SU-DHL-6 (cell line): ENCODE measurements around the gene PYCARD.

Experiments
- H2AFZ ChIP-seq: fragments of 200-600 bp; sonication (generic); 2 replicates; pipeline ENCODE4 v1.6.1; 2014; ENCODE audit warnings: low read depth, mild to moderate bottlenecking, moderate library complexity, mixed read lengths, antibody characterized with exemption, low read length; ENCODE audit not compliant: severe bottlenecking
- H3F3A ChIP-seq: fragments of 200-600 bp; shearing (Covaris generic); 2 replicates; pipeline ENCODE4 v1.6.0; 2016; ENCODE audit warnings: antibody characterized with exemption, mild to moderate bottlenecking; ENCODE audit not compliant: insufficient read depth
- H3K27ac ChIP-seq: fragments of 200-600 bp; sonication (generic); 2 replicates; pipeline ENCODE4 v1.5.1; 2016; ENCODE audit warnings: low read depth, mild to moderate bottlenecking, low read length, moderate library complexity, mixed read lengths
- H3K27me3 ChIP-seq: fragments of 200-600 bp; sonication (generic), shearing (Covaris generic); 2 replicates; pipeline ENCODE4 v1.6.0; 2014; ENCODE audit warnings: mild to moderate bottlenecking, low read length
- H3K36me3 ChIP-seq: fragments of 200-600 bp; sonication (generic); 2 replicates; pipeline ENCODE4 v1.6.1; 2014; ENCODE audit warnings: mild to moderate bottlenecking, low read length, mixed read lengths
- H3K4me2 ChIP-seq: fragments of 300-600, 200-600 bp; shearing (Covaris generic), sonication (generic); 2 replicates; pipeline ENCODE4 v1.6.0; 2014; ENCODE audit warnings: low read length, low read depth, mild to moderate bottlenecking; ENCODE audit not compliant: poor library complexity, severe bottlenecking
- H3K4me3 ChIP-seq: fragments of 200-600 bp; sonication (generic); 2 replicates; pipeline ENCODE4 v1.5.1; 2014; ENCODE audit warnings: antibody characterized with exemption, low read length, mild to moderate bottlenecking, mixed read lengths; ENCODE audit not compliant: insufficient read depth, poor library complexity, severe bottlenecking
- H3K79me2 ChIP-seq: fragments of 200-600 bp; sonication (generic); 2 replicates; pipeline ENCODE4 v1.6.1; 2014; ENCODE audit warnings: mild to moderate bottlenecking, low read length, moderate library complexity; ENCODE audit not compliant: insufficient read depth
- H3K9ac ChIP-seq: fragments of 200-600 bp; sonication (generic); 2 replicates; pipeline ENCODE4 v1.7.0; 2014; ENCODE audit warnings: mild to moderate bottlenecking, low read length
- H3K9me2 ChIP-seq: fragments of 200-600 bp; sonication (generic); replicated peaks from 2 replicates; pipeline ENCODE4 v1.6.1; 2014; ENCODE audit warnings: low read length; ENCODE audit not compliant: insufficient read depth
- H3K9me3 ChIP-seq: fragments of 200-600 bp; sonication (generic); 2 replicates; pipeline ENCODE4 v1.6.1; 2014; ENCODE audit warnings: low read length, mixed read lengths; ENCODE audit not compliant: insufficient read depth
- H4K20me1 ChIP-seq: fragments of 200-600 bp; sonication (generic); 2 replicates; pipeline ENCODE4 v1.6.1; 2014; ENCODE audit warnings: low read depth, mild to moderate bottlenecking, antibody characterized with exemption, low read length, moderate library complexity, mixed read lengths
- EZH2phosphoT487 ChIP-seq: fragments of 200-600 bp; sonication (generic), shearing (Covaris generic); conservative IDR thresholded peaks from 2 replicates; pipeline ENCODE4 v1.6.1; 2018; ENCODE audit warnings: mild to moderate bottlenecking, antibody characterized with exemption, low read length, moderate library complexity, mixed read lengths
- TF ChIP-seq, protein P1 (sequence below): fragments of 200-600 bp; sonication (generic); IDR thresholded peaks from one replicate; pipeline ENCODE4 v1.5.1; 2017; ENCODE audit warnings: antibody characterized with exemption, mild to moderate bottlenecking, low read length, moderate library complexity; ENCODE audit not compliant: insufficient read depth, poor library complexity, severe bottlenecking

Gene PYCARD

DNA sequence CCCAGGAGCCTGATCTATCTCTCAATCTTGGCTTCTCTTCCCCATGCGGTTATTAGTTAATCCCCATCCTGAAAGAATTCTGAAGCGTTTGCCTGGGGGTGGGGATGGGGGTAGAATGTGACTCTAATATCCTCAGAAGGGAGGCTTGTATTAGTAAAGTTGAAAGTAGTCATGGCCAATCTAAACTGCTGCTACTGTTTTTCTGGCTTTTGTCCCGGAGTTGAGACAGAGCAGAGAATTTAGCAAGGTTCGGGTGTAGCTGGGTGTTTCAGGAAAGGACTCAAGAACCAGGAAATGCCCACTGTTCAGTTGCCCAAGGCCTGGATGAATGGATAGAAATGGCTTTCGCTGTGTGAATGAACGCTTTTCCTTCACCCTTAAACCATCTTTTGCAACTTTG, 39.6 kb upstream of the PYCARD start:
- Histone ChIP-seq H3K27ac (no peak overlapping the region), H3F3A (no peaks in the 10 kb centered on the region), H3K9me3 (no peaks in the 10 kb centered on the region), H3K4me2 (no peak overlapping the region), H3K27me3 (no peaks in the 10 kb centered on the region), H3K4me3 (no peak overlapping the region), H4K20me1 (no peaks in the 10 kb centered on the region), H3K79me2 (no peaks in the 10 kb centered on the region), H3K9me2 (no peaks in the 10 kb centered on the region), H3K36me3 (no peaks in the 10 kb centered on the region), H3K9ac (no peak overlapping the region), H2AFZ (no peak overlapping the region)
- no peak for TF ChIP-seq EZH2phosphoT487
- TF ChIP-seq, protein P1, sequence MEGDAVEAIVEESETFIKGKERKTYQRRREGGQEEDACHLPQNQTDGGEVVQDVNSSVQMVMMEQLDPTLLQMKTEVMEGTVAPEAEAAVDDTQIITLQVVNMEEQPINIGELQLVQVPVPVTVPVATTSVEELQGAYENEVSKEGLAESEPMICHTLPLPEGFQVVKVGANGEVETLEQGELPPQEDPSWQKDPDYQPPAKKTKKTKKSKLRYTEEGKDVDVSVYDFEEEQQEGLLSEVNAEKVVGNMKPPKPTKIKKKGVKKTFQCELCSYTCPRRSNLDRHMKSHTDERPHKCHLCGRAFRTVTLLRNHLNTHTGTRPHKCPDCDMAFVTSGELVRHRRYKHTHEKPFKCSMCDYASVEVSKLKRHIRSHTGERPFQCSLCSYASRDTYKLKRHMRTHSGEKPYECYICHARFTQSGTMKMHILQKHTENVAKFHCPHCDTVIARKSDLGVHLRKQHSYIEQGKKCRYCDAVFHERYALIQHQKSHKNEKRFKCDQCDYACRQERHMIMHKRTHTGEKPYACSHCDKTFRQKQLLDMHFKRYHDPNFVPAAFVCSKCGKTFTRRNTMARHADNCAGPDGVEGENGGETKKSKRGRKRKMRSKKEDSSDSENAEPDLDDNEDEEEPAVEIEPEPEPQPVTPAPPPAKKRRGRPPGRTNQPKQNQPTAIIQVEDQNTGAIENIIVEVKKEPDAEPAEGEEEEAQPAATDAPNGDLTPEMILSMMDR, result no peak

DNA sequence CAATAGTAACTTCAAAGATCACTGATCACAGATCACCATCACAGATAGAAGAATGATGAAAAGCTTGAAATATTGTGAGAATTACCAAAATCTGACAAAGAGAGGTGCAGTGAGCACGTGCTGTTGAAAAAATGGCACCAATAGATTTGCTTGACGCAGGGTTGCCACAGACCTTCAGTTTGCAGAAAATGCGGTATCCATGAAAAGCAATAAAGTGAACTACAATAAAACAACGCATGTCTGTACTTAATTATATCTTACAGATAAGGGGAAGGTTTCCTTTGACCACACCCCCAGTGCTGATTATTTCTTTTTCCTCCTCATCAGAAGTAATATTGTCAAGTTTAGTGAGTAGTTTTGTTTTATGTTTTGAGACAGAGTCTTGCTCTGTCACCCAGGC, 35.5 kb upstream of the PYCARD start:
- no peaks in the 10 kb centered on the region for H4K20me1 ChIP-seq

DNA sequence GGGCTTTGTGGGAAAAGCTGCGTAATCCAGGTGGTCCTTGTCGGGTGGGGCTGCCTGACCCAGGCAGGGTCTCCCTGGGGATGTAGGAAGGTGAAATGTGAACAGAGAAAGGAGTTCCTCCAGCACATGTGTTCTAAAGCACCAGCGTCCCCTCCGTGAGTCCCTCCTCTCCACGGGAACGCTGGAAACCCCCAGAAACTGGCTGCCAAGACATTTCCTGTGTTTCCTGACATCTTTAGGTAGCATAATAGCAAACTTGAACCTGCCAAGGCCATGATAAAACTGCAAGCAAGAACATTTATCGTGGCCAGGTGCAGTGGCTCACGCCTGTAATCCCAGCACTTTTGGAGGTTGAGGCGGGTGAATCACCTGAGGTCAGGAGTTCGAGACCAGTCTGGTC, 26.9 kb upstream of the PYCARD start:
- Histone ChIP-seq H2AFZ (no peak overlapping the region), H3K27ac (no peak overlapping the region), H3K9me3 (no peaks in the 10 kb centered on the region), H3F3A (no peaks in the 10 kb centered on the region), H4K20me1 (no peaks in the 10 kb centered on the region), H3K27me3 (no peaks in the 10 kb centered on the region), H3K9ac (no peak overlapping the region), H3K4me2 (no peak overlapping the region), H3K4me3 (no peak overlapping the region), H3K36me3 (no peaks in the 10 kb centered on the region), H3K79me2 (no peaks in the 10 kb centered on the region), H3K9me2 (no peaks in the 10 kb centered on the region)
- TF ChIP-seq, protein P1, result no peak
- TF ChIP-seq EZH2phosphoT487, result no peak

More for the DNA sequence above, 35.5 kb upstream of the PYCARD start:
- Histone ChIP-seq H3K9me2 (no peaks in the 10 kb centered on the region), H2AFZ (no peak overlapping the region), H3K4me2 (no peak overlapping the region), H3K27me3 (no peaks in the 10 kb centered on the region), H3K36me3 (no peaks in the 10 kb centered on the region), H3K4me3 (no peak overlapping the region), H3F3A (no peaks in the 10 kb centered on the region), H3K9ac (no peak overlapping the region), H3K79me2 (no peaks in the 10 kb centered on the region), H3K27ac (no peak overlapping the region), H3K9me3 (no peaks in the 10 kb centered on the region)
- TF ChIP-seq, protein P1, result no peak
- TF ChIP-seq EZH2phosphoT487, result no peak
